ENCODE measurements around the gene PCNX3.

DNA sequence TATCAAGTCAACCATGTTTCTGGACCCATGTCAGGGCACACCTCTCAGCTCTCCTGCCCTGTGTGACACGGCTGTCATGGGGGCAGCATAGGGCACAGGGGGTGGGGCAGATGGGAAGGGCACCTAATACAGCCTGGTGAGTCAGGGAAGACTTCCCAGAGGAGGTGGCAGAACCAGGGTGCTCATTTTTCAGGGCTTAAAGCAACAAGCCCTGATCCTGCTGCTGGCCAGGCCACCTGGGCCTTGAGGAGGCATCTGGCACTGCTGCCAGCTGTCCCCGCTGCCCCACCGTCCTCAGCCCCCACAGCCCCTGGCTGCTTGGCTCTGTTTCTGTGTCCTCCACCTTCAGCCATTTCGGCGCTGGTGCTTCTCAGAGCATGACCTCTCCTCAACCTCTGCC lies 5.9 kb upstream of the PCNX3 start:
- no peak for TF ChIP-seq POLR2AphosphoS5 (IDR thresholded peaks at IDR 0.05; ENCODE audit: insufficient read depth, low read depth, low read length)
- TF ChIP-seq, protein P1, sequence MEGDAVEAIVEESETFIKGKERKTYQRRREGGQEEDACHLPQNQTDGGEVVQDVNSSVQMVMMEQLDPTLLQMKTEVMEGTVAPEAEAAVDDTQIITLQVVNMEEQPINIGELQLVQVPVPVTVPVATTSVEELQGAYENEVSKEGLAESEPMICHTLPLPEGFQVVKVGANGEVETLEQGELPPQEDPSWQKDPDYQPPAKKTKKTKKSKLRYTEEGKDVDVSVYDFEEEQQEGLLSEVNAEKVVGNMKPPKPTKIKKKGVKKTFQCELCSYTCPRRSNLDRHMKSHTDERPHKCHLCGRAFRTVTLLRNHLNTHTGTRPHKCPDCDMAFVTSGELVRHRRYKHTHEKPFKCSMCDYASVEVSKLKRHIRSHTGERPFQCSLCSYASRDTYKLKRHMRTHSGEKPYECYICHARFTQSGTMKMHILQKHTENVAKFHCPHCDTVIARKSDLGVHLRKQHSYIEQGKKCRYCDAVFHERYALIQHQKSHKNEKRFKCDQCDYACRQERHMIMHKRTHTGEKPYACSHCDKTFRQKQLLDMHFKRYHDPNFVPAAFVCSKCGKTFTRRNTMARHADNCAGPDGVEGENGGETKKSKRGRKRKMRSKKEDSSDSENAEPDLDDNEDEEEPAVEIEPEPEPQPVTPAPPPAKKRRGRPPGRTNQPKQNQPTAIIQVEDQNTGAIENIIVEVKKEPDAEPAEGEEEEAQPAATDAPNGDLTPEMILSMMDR (IDR thresholded peaks at IDR 0.05; ENCODE audit: extremely low read depth in 1 of 2, insufficient read depth in 1 of 2, low read depth in 1 of 2, low read length in 2 of 2) = no peak
- TF ChIP-seq EZH2 (IDR thresholded peaks at IDR 0.05; ENCODE audit: borderline replicate concordance, low read depth, low read length, severe bottlenecking) = no peak
